ENCODE measurements around the gene GATD1.

DNA sequence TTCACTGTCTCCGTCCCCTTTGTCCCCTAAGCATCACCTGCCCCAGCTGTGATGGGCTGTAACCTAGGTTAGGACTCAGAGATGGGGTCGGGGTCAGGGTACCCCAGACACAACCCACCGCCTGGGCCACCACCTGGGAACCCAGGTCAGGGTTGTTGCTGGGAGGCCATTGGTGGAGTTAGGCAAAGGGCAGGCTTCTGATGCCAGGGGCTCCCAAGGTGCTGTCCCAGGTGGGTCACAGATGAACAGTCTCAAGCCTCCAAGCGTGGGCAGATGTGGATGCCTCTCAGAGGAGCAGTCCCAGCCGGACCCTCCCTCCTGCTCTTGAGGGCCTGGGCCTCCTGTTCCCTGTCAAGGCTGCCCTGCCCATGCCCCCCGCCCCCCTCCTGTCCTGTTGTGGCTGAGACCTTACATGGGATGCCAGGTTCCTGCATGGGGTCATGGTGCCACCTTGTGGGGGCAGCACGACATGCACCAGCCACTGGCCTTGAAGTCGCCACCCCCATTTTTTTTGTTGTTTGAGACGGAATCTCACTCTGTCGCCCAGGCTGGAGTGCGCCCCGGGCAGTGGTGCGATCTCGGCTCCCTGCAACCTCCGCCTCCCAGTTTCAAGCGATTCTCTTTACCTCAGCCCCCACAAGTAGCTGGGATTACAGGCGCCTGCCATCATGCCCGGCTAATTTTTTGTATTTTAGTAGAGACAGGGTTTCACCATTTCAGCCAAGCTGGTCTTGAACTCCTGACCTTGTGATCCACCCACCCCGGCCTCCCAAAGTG is 12.1 kb downstream of the GATD1 start:
- TF ChIP-seq, protein P1, sequence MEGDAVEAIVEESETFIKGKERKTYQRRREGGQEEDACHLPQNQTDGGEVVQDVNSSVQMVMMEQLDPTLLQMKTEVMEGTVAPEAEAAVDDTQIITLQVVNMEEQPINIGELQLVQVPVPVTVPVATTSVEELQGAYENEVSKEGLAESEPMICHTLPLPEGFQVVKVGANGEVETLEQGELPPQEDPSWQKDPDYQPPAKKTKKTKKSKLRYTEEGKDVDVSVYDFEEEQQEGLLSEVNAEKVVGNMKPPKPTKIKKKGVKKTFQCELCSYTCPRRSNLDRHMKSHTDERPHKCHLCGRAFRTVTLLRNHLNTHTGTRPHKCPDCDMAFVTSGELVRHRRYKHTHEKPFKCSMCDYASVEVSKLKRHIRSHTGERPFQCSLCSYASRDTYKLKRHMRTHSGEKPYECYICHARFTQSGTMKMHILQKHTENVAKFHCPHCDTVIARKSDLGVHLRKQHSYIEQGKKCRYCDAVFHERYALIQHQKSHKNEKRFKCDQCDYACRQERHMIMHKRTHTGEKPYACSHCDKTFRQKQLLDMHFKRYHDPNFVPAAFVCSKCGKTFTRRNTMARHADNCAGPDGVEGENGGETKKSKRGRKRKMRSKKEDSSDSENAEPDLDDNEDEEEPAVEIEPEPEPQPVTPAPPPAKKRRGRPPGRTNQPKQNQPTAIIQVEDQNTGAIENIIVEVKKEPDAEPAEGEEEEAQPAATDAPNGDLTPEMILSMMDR (IDR thresholded peaks at IDR 0.05; ENCODE audit: poor library complexity, severe bottlenecking) = peak; percentile 64
- TF ChIP-seq EP300 (conservative IDR thresholded peaks at IDR 0.05; ENCODE audit: poor library complexity, severe bottlenecking) (no peak), RAD21 (conservative IDR thresholded peaks at IDR 0.05) (peak; percentile 63), TAF1 (IDR thresholded peaks at IDR 0.05; ENCODE audit: low read depth) (no peak), POLR2AphosphoS5 (IDR thresholded peaks at IDR 0.05) (no peak), EZH2 (IDR thresholded peaks at IDR 0.05; ENCODE audit: borderline replicate concordance, insufficient read depth, low read length, poor library complexity, severe bottlenecking) (no peak)

Data from neural cell (in vitro differentiated cells).